ENCODE data around the gene PRKAA1.

GRCh38 chr5:40831346-40832210 is 33.4 kb upstream of the PRKAA1 start:
- TF ChIP-seq CTCF (IDR thresholded peaks at IDR 0.05) (no peak), POLR2A (IDR thresholded peaks at IDR 0.05) (no peak)

Measured in Peyer's patch (tissue), 4 donors.